Measurements from ENCODE around the gene BTBD2.

Gene BTBD2

GRCh38 chr19:2047449-2048103, 32.1 kb upstream of the BTBD2 start:
- Histone ChIP-seq H3K4me2 (ENCODE audit: low read depth, low read length) (no peak overlapping the region), H4K20me1 (ENCODE audit: insufficient read depth, low read length) (peaks cover 10% of the 10 kb centered on the region; the same call in 1 of the 2 replicates), H3F3A (ENCODE audit: insufficient read depth, low read length) (peaks cover 16% of the 10 kb centered on the region; the same call in 1 of the 2 replicates), H3K9me2 (replicated peaks; ENCODE audit: insufficient read depth, low read length) (no peaks in the 10 kb centered on the region), H2AFZ (ENCODE audit: low read length) (no peak overlapping the region), H3K9me3 (replicated peaks; ENCODE audit: insufficient read depth, low read length) (no peaks in the 10 kb centered on the region), H3K36me3 (replicated peaks; ENCODE audit: insufficient read depth, low read length) (no peaks in the 10 kb centered on the region), H3K9ac (ENCODE audit: low read length) (no peak overlapping the region), H3K79me2 (ENCODE audit: low read length) (peaks cover 65% of the 10 kb centered on the region), H3K27me3 (replicated peaks; ENCODE audit: insufficient read depth, low read length) (no peaks in the 10 kb centered on the region), H3K4me3 (ENCODE audit: low read length) (no peak overlapping the region), H3K4me1 (ENCODE audit: low read length) (peaks cover 20% of the 10 kb centered on the region), H3K27ac (ENCODE audit: low read length) (no peak overlapping the region)
- DNase-seq = peak; percentile 5
- no peak for TF ChIP-seq EZH2phosphoT487 (IDR thresholded peaks at IDR 0.05; ENCODE audit: low read length)
- no peak for TF ChIP-seq EZH2 (optimal IDR thresholded peaks at IDR 0.05; ENCODE audit: low read depth, low read length)
- no peak for TF ChIP-seq CTCF (IDR thresholded peaks at IDR 0.05; ENCODE audit: low read length)

- H3K4me3 ChIP-seq (ENCODE audit: low read length) = no peak overlapping the region
- H3K4me2 ChIP-seq (ENCODE audit: low read depth, low read length) = no peak overlapping the region
- no peak overlapping the region for H3K9ac ChIP-seq (ENCODE audit: low read length)
- H3K27ac ChIP-seq (ENCODE audit: low read length) = no peak overlapping the region
- H3K9me2 ChIP-seq (replicated peaks; ENCODE audit: insufficient read depth, low read length) = no peaks in the 10 kb centered on the region
- peaks cover 16% of the 10 kb centered on the region; the same call in 1 of the 2 replicates for H3F3A ChIP-seq (ENCODE audit: insufficient read depth, low read length)
- peaks cover 10% of the 10 kb centered on the region; the same call in 1 of the 2 replicates for H4K20me1 ChIP-seq (ENCODE audit: insufficient read depth, low read length)
- H3K27me3 ChIP-seq (replicated peaks; ENCODE audit: insufficient read depth, low read length) = no peaks in the 10 kb centered on the region
- no peak for DNase-seq
- peaks cover 68% of the 10 kb centered on the region for H3K79me2 ChIP-seq (ENCODE audit: low read length)
- no peak overlapping the region for H2AFZ ChIP-seq (ENCODE audit: low read length)
- no peak for TF ChIP-seq EZH2phosphoT487 (IDR thresholded peaks at IDR 0.05; ENCODE audit: low read length)
- TF ChIP-seq EZH2 (optimal IDR thresholded peaks at IDR 0.05; ENCODE audit: low read depth, low read length) = no peak
- TF ChIP-seq CTCF (IDR thresholded peaks at IDR 0.05; ENCODE audit: low read length) = no peak
- H3K9me3 ChIP-seq (replicated peaks; ENCODE audit: insufficient read depth, low read length) = no peaks in the 10 kb centered on the region
- H3K36me3 ChIP-seq (replicated peaks; ENCODE audit: insufficient read depth, low read length) = no peaks in the 10 kb centered on the region
- peaks cover 21% of the 10 kb centered on the region for H3K4me1 ChIP-seq (ENCODE audit: low read length)
Observed at GRCh38 chr19:2047076-2047448, 31.5 kb upstream of the BTBD2 start.

- H3K79me2 ChIP-seq (ENCODE audit: low read length) = peaks cover 74% of the 10 kb centered on the region
- H4K20me1 ChIP-seq (ENCODE audit: insufficient read depth, low read length) = peaks cover 10% of the 10 kb centered on the region; the same call in 1 of the 2 replicates
- no peak overlapping the region for H3K4me3 ChIP-seq (ENCODE audit: low read length)
- no peak overlapping the region for H3K4me2 ChIP-seq (ENCODE audit: low read depth, low read length)
- H3K27me3 ChIP-seq (replicated peaks; ENCODE audit: insufficient read depth, low read length) = no peaks in the 10 kb centered on the region
- H3K9me3 ChIP-seq (replicated peaks; ENCODE audit: insufficient read depth, low read length) = no peaks in the 10 kb centered on the region
- peaks cover 20% of the 10 kb centered on the region; the same call in 1 of the 2 replicates for H3F3A ChIP-seq (ENCODE audit: insufficient read depth, low read length)
- H3K27ac ChIP-seq (ENCODE audit: low read length) = no peak overlapping the region
- no peak for DNase-seq
- H3K36me3 ChIP-seq (replicated peaks; ENCODE audit: insufficient read depth, low read length) = no peaks in the 10 kb centered on the region
- H3K9me2 ChIP-seq (replicated peaks; ENCODE audit: insufficient read depth, low read length) = no peaks in the 10 kb centered on the region
- H3K4me1 ChIP-seq (ENCODE audit: low read length) = peaks cover 16% of the 10 kb centered on the region
- H3K9ac ChIP-seq (ENCODE audit: low read length) = no peak overlapping the region
- H2AFZ ChIP-seq (ENCODE audit: low read length) = no peak overlapping the region
- no peak for TF ChIP-seq EZH2phosphoT487 (IDR thresholded peaks at IDR 0.05; ENCODE audit: low read length)
- TF ChIP-seq CTCF (IDR thresholded peaks at IDR 0.05; ENCODE audit: low read length) = no peak
Observed at GRCh38 chr19:2046046-2046907, 30.8 kb upstream of the BTBD2 start.

Data from MM.1S (cell line).